Endothelial cell of umbilical vein (primary cell): ENCODE measurements around the gene FOXJ2. TPM values are rescaled to one million over a fixed set of nuclear protein-coding genes. Genes with fewer than 3 reads are reported as not detected.

Experiments
- BruUV-seq: library from RNA; stranded (reverse); fragments of 400-500 nt; replicated peaks from 2 replicates; lab custom pipeline; 2021; lab: Mats Ljungman, UMichigan
- CTCF ChIA-PET: fragments of 300-600, 350-600 bp; sonication (Branson Sonifier 250); formaldehyde crosslinking; loops from one replicate; lab custom pipeline; 2021; ENCODE audit warnings: antibody characterized with exemption, inconsistent platforms; lab: Charles Lee
- POLR2A ChIA-PET: fragments of 300-600, 350-600 bp; sonication (Branson Sonifier 250); formaldehyde crosslinking; loops from one replicate; lab custom pipeline; 2021; ENCODE audit warnings: antibody characterized with exemption, inconsistent platforms; lab: Charles Lee
- DNase-seq: peaks from one replicate; pipeline ENCODE4 v3.0.0-alpha.2; 2011; ENCODE audit warnings: low read depth, low spot score
- FAIRE-seq: peaks from 2 replicates; lab custom pipeline; 2011; peaks lifted over from hg19 to GRCh38; lab: Jason Lieb, UNC
- H2AFZ ChIP-seq: 2 replicates; pipeline ENCODE4 v1.6.0; 2012; ENCODE audit warnings: low read depth, low read length, control low read depth, inconsistent platforms
- H3K27ac ChIP-seq: 2 replicates; pipeline ENCODE4 v1.5.1; 2011; ENCODE audit warnings: low read depth, mild to moderate bottlenecking, control low read depth, low read length, moderate library complexity; ENCODE audit not compliant: insufficient read depth
- H3K27me3 ChIP-seq, 2 experiments: 2 replicates each; pipeline versions ENCODE4 v1.6.0 to v1.6.1; 2011; ENCODE audit warnings: low read length in 2 of 2, mixed read lengths in 1 of 2; ENCODE audit not compliant: control insufficient read depth in 2 of 2, insufficient read depth in 2 of 2
- H3K36me3 ChIP-seq, 2 experiments: 2 replicates in 1 of 2; 3 replicates in 1 of 2; pipeline ENCODE4 v1.5.1; 2011; ENCODE audit warnings: low read length in 2 of 2, mild to moderate bottlenecking in 1 of 2, moderate library complexity in 1 of 2; ENCODE audit not compliant: control insufficient read depth in 2 of 2, insufficient read depth in 2 of 2; ENCODE audit errors: extremely low read depth in 1 of 2
- H3K4me1 ChIP-seq: 3 replicates; pipeline ENCODE4 v1.5.1; 2011; ENCODE audit warnings: mild to moderate bottlenecking, low read length; ENCODE audit not compliant: control insufficient read depth, insufficient read depth; ENCODE audit errors: extremely low read depth
- H3K4me2 ChIP-seq: 2 replicates; pipeline ENCODE4 v1.6.1; 2011; ENCODE audit warnings: low read length, control low read depth, mixed read lengths; ENCODE audit not compliant: insufficient read depth
- H3K4me3 ChIP-seq, 3 experiments: fragments of 200-600 bp in 1 of 3; sonication (generic), shearing (Covaris generic) in 1 of 3; replicated peaks in 1 of 3; 2 replicates each; pipeline ENCODE4 v1.5.1; 2011 to 2016; ENCODE audit warnings: control low read depth in 3 of 3, low read length in 3 of 3, mild to moderate bottlenecking in 2 of 3, inconsistent platforms in 1 of 3, low read depth in 1 of 3, moderate library complexity in 1 of 3; ENCODE audit not compliant: insufficient read depth in 1 of 3
- H3K79me2 ChIP-seq: 2 replicates; pipeline ENCODE4 v1.6.0; 2012; ENCODE audit warnings: low read length, inconsistent platforms; ENCODE audit not compliant: control insufficient read depth, insufficient read depth
- H3K9ac ChIP-seq: replicated peaks from 2 replicates; pipeline ENCODE3; 2011; ENCODE audit warnings: low read length, control low read depth; ENCODE audit not compliant: insufficient read depth; ENCODE audit errors: extremely low read depth
- H3K9me1 ChIP-seq: replicated peaks from 3 replicates; pipeline ENCODE4 v1.6.0; 2011; ENCODE audit warnings: mild to moderate bottlenecking, low read length; ENCODE audit not compliant: control insufficient read depth, insufficient read depth; ENCODE audit errors: extremely low read depth
- H3K9me3 ChIP-seq: replicated peaks from 2 replicates; pipeline ENCODE4 v1.5.1; 2012; ENCODE audit warnings: low read length, inconsistent platforms; ENCODE audit not compliant: control insufficient read depth, insufficient read depth
- H4K20me1 ChIP-seq: replicated peaks from 2 replicates; pipeline ENCODE3; 2011; ENCODE audit warnings: mild to moderate bottlenecking, low read length; ENCODE audit not compliant: control insufficient read depth, insufficient read depth; ENCODE audit errors: extremely low read depth
- EZH2 ChIP-seq: IDR thresholded peaks from 2 replicates; pipeline ENCODE4 v1.6.1; 2012; ENCODE audit warnings: borderline replicate concordance, low read depth, mild to moderate bottlenecking, moderate library complexity, low read length, inconsistent platforms; ENCODE audit not compliant: severe bottlenecking
- FOS ChIP-seq: IDR thresholded peaks from 2 replicates; pipeline ENCODE4 v1.6.1; 2011; ENCODE audit warnings: mild to moderate bottlenecking, low read length, moderate library complexity, borderline replicate concordance; ENCODE audit not compliant: insufficient read depth
- JUN ChIP-seq: IDR thresholded peaks from 2 replicates; pipeline ENCODE4 v1.6.1; 2011; ENCODE audit warnings: borderline replicate concordance, low read depth; ENCODE audit not compliant: insufficient read length, insufficient read depth
- MYC ChIP-seq: IDR thresholded peaks from one replicate; pipeline ENCODE4 v1.6.1; 2011; ENCODE audit warnings: mild to moderate bottlenecking, low read depth, low read length
- POLR2A ChIP-seq: IDR thresholded peaks from 2 replicates; pipeline ENCODE4 v1.6.1; 2012; ENCODE audit warnings: low read depth, mild to moderate bottlenecking, control low read depth, low read length
- dilution Hi-C: fragments of 300-500 bp; cut with MboI; formaldehyde crosslinking; loops from one replicate; pipeline ENCODE4 v1.15.0; 2019; ENCODE audit warnings: low sequenced_read_pairs; ENCODE audit not compliant: extremely low pct_ligation_motif_present
- intact Hi-C: fragments of 100-400 bp; cut with micrococcal nuclease; formaldehyde crosslinking; loops from one replicate; pipeline ENCODE4 v1.10.0; 2022
- polyA plus RNA-seq, 4 experiments: library from polyadenylated mRNA; depleted of rRNA in 3 of 4; stranded (reverse) in 3 of 4; unstranded in 1 of 4; fragments of >200 nt; gene quantifications; 2 replicates each; pipeline versions ENCODE4 v1.2.1 to v1.2.3, GENCODE V29; 2011 to 2012; ENCODE audit warnings: missing spikeins in 1 of 4
- total RNA-seq: library from RNA; stranded (reverse); gene quantifications from 2 replicates; pipeline ENCODE4 v1.2.3, GENCODE V29; 2021
- TF ChIP-seq, protein P1 (sequence below): IDR thresholded peaks from 2 replicates; pipeline ENCODE4 v1.6.1; 2011; ENCODE audit not compliant: insufficient read depth, insufficient read length
- TF ChIP-seq, protein P2 (sequence below), 2 donors: IDR thresholded peaks; 1 replicate in 1 of 2; 2 replicates in 1 of 2; pipeline ENCODE4 v1.5.1; 2011; ENCODE audit warnings: low read length in 2 of 2, mild to moderate bottlenecking in 2 of 2, moderate library complexity in 2 of 2, control low read depth in 1 of 2, inconsistent platforms in 1 of 2, low read depth in 1 of 2; ENCODE audit not compliant: insufficient read depth in 1 of 2; ENCODE audit errors: extremely low read depth in 1 of 2

FOXJ2 gene
- total and polyA plus RNA-seq, 2 donors (not counting 3 experiments of a cell fraction or from before 2014, with no cell fraction given) = 6.2 to 13.9 TPM

DNA sequence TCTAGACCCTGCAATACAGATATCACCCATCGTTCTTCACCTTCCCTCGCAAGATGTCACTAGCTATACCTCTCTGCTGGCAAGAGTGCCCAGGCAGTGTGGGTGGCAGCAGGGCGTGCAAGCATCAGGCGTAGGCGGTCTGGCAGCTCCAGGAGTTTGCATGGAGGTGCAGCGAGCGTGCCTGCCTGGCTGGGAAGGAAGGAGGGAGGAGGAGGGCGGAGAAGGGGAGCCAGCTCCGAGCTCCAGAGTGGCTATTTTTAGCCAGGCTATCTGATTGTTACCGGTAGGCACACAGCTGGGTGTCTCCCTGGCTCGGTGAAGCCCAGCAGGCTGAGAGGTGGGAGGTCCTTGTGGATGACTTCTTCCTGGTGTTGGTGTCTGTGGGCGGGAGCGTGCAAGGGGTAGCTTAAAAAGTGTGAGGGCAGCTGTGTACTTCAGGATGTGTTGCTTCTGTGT, 6.2 kb downstream of the FOXJ2 start:
- H3K27ac ChIP-seq = no peak overlapping the region
- no peak overlapping the region for H3K9ac ChIP-seq
- DNase-seq (peak; percentile 32), FAIRE-seq (peak; percentile 52)
- ChIA-PET POLR2A (interaction anchor here (0.9 to 1.4 kb wide), 2 partner anchors 67 to 103 kb away, joined by 3 to 4 read pairs; partner anchors contain the start of gene SLC2A3), CTCF (interaction anchor here (0.6 to 1.5 kb wide), 8 partner anchors 10 to 1677 kb away, joined by 3 to 8 read pairs (median 4); no protein-coding TSS in a partner anchor)
- no peaks in the 10 kb centered on the region for H4K20me1 ChIP-seq
- intact Hi-C loops = no loop called here
- dilution Hi-C loops = no loop called here
- TF ChIP-seq JUN (no peak), FOS (no peak), EZH2 (no peak), POLR2A (no peak), MYC (no peak)
- TF ChIP-seq, protein P1, sequence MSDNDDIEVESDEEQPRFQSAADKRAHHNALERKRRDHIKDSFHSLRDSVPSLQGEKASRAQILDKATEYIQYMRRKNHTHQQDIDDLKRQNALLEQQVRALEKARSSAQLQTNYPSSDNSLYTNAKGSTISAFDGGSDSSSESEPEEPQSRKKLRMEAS = no peak
- TF ChIP-seq, protein P2, sequence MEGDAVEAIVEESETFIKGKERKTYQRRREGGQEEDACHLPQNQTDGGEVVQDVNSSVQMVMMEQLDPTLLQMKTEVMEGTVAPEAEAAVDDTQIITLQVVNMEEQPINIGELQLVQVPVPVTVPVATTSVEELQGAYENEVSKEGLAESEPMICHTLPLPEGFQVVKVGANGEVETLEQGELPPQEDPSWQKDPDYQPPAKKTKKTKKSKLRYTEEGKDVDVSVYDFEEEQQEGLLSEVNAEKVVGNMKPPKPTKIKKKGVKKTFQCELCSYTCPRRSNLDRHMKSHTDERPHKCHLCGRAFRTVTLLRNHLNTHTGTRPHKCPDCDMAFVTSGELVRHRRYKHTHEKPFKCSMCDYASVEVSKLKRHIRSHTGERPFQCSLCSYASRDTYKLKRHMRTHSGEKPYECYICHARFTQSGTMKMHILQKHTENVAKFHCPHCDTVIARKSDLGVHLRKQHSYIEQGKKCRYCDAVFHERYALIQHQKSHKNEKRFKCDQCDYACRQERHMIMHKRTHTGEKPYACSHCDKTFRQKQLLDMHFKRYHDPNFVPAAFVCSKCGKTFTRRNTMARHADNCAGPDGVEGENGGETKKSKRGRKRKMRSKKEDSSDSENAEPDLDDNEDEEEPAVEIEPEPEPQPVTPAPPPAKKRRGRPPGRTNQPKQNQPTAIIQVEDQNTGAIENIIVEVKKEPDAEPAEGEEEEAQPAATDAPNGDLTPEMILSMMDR (IDR thresholded peaks at IDR 0.05; ENCODE audit: extremely low read depth in 1 of 2, insufficient read depth in 1 of 2, low read depth in 1 of 2, low read length in 2 of 2) = no peak
- H3K4me3 ChIP-seq = no peak overlapping the region
- H3K27me3 ChIP-seq = no peaks in the 10 kb centered on the region
- H3K79me2 ChIP-seq = peaks cover 2% of the 10 kb centered on the region
- no peaks in the 10 kb centered on the region for H3K9me3 ChIP-seq
- H3K4me2 ChIP-seq = no peak overlapping the region
- BruUV-seq = no TSS peak
- H3K9me1 ChIP-seq = no peaks in the 10 kb centered on the region
- H3K4me1 ChIP-seq = peaks cover 31% of the 10 kb centered on the region
- peaks cover under 1 to 6% of the 10 kb centered on the region in 2 experiments for H3K36me3 ChIP-seq
- H2AFZ ChIP-seq = no peak overlapping the region
